HL-60/S4 treated with retinoic acid at 250 ng/mL for 4 days and 3 days (cell line): ENCODE data around the gene STK25.
"Not testable (repeated sequence)": the region's sequence is repeated elsewhere in the genome, so short reads cannot be mapped to it uniquely, and the experiment has no call there.

Experiments used
- in situ Hi-C: fragments of 300-500 bp; cut with MboI; formaldehyde crosslinking; loops from 2 replicates; pipeline ENCODE4 v1.7.0; 2022; ENCODE audit warnings: low sequenced_read_pairs

The STK25 gene

GRCh38 chr2:241467777-241468475, 40.5 kb downstream of the STK25 start:
- in situ Hi-C loops: no loop called here

- in situ Hi-C loops: no loop called here
Measured at GRCh38 chr2:241466230-241466629, 42.2 kb downstream of the STK25 start.

GRCh38 chr2:241465543-241465942, 42.8 kb downstream of the STK25 start:
- in situ Hi-C loops: no loop called here

GRCh38 chr2:241463276-241464135, 44.9 kb downstream of the STK25 start:
- in situ Hi-C loops: no loop called here

- in situ Hi-C loops: no loop called here
Measured at GRCh38 chr2:241461693-241462677, 46.4 kb downstream of the STK25 start.

- in situ Hi-C loops: no loop called here
Measured at GRCh38 chr2:241460631-241461030, 47.8 kb downstream of the STK25 start.

GRCh38 chr2:241459520-241459919, 48.9 kb downstream of the STK25 start:
- in situ Hi-C loops: no loop called here

GRCh38 chr2:241458687-241459086, 49.7 kb downstream of the STK25 start:
- in situ Hi-C loops: no loop called here

GRCh38 chr2:241456546-241456945, 51.8 kb downstream of the STK25 start:
- in situ Hi-C loops: no loop called here

- in situ Hi-C loops: no loop called here
Measured at GRCh38 chr2:241454837-241455485, 53.4 kb downstream of the STK25 start.

GRCh38 chr2:241453919-241454318, 54.5 kb downstream of the STK25 start:
- in situ Hi-C loops: not testable (repeated sequence)

GRCh38 chr2:241451840-241452506, 56.4 kb downstream of the STK25 start:
- in situ Hi-C loops: no loop called here

- in situ Hi-C loops: not testable (repeated sequence)
Measured at GRCh38 chr2:241450092-241450491, 58.3 kb downstream of the STK25 start.

- in situ Hi-C loops: no loop called here
Measured at GRCh38 chr2:241445426-241445825, 63.0 kb downstream of the STK25 start.

- in situ Hi-C loops: no loop called here
Measured at GRCh38 chr2:241443486-241444223, 64.7 kb downstream of the STK25 start.
